AML-193 (cell line): ENCODE measurements around the gene NT5C1B.

ENCODE experiments used
- DNase-seq, 2 experiments: peaks; one replicate each; lab custom pipeline; 2025; lab: John Stamatoyannopoulos, UW

Gene NT5C1B

GRCh38 chr2:18599509-18600254 lies 10.3 kb upstream of the NT5C1B start:
- no peak for DNase-seq

GRCh38 chr2:18598848-18599484 lies 9.6 kb upstream of the NT5C1B start:
- DNase-seq = no peak

- no peak for DNase-seq
Measured at GRCh38 chr2:18597618-18598017, 8.2 kb upstream of the NT5C1B start.

GRCh38 chr2:18596993-18597392 lies 7.6 kb upstream of the NT5C1B start:
- no peak for DNase-seq

- no peak for DNase-seq
Measured at GRCh38 chr2:18593496-18593895, 4.1 kb upstream of the NT5C1B start.

DNA sequence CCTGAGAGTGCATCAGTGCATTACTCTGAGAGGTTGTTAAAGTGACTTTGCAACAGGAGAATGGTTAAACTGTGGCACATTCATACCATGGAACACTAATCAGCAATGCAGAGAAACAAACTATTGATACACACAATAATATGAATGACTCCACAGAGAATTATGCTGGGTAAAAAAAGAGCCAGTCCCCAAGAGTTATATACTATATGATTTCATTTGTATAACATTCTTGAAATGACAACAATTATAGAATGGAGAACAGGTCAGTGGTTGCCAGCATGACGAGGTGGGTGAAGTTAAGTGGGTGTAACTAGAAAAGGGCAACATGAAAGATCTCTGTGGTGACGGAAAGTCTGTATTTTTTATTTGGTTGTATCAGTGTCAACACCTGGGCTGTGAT lies 3.0 kb upstream of the NT5C1B start:
- no peak for DNase-seq

DNA sequence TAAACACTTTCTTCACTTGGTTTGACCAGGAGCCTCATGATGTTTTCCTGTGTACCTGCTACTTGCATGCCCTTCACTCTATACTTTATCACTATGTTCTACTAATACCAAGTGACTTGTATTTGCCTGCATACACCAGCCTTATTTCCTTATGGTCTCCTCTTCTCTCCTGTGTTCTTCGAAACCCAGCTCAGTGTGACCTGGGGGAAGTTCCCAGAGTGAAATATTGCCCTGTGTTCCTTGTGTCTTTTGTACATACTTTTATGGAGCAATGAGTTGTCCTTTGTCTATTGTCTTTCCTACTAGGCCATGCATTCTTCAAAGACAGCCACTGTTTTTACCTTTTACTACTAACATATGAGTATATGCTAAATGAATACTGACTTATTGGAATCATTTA lies 567 bp downstream of the NT5C1B start:
- DNase-seq = no peak

DNA sequence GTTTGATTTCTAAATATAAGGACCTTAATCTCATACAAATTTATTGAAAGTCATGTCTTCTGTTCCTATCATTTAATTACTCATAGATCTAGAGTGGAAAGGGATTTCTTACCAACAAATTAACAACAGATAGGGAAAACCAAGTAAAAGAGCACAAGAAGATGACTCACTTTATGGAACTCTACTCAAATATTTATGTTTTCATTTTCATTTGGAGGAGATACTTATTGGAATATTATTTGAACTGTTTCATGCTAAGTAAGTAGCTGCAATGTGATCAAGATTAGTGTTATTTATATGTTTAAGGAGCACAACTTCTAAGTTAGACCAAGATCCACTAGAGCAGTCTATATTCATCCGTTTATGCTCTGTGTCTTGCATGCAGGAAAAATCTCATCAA lies 1.3 kb downstream of the NT5C1B start:
- no peak for DNase-seq

GRCh38 chr2:18585526-18585925 lies 3.8 kb downstream of the NT5C1B start:
- DNase-seq = no peak

GRCh38 chr2:18584608-18584954 lies 4.8 kb downstream of the NT5C1B start:
- DNase-seq = no peak

DNA sequence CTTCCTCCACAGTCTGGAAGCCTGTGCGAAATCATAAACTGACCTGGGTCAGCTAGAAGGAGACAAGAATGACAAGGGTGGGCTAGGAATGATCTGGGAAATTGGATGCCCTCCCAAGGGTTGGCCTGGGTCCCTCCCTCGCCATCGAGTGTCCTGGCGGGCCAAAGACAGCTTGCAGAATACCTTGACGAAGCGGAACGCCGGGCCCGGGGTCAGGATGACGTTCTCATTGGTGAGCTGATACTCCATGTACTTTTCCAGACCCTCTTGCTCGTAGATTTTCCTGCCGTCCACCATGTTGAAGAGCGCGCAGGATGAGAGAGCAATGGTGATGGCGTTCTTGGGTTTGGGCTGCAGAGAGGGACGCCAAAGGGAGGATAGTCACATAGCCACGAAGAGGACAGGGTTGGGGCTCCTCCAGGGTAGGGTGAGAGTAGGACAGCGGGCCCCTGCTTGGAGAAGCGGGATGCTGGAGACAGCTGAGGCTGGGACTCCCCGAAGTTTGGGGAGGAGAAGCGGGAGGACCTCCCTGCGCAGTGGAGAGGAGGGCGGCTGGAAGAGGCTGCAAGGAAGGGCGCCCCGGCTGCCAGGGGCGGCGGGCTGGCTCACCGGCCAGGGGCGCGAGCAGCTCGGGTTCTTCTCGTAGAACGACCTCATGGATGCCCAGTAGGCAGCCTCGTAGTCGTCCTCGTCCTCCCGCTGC lies 5.3 kb downstream of the NT5C1B start:
- no peak for DNase-seq

DNA sequence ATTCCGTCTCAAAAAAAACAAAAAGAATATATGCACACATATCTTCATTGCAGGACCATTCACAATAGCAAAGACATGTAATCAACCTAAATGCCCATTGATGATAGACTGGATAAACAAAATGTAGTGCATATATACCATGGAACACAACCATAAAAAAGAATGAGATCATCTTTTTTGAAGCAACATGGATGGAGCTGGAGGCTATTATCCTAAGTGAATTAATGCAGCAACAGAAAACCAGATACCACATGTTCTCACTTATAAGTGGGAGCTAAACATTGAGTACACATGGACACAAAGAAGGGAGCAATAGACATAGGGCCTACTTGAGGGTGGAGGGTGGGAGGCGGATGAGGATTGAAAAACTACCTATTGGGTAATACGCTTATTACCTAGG lies 8.8 kb downstream of the NT5C1B start:
- DNase-seq = no peak

DNA sequence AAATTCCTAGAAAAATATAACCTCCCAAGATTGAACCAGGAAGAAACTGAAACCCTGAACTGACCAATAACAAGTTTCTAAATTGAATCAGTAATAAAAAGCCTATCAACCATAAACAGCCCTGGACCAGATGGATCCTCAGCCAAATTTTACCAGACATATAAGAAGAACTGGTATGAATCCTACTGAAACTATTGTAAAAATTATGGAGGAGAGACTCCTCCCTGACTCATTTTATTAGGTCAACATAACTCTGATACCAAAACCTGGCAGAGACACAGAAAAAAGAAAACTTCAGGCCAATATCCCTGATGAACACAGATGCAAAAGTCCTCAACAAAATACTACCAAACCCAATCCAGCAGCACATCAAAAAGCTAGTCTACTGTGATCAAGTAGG lies 11.3 kb downstream of the NT5C1B start:
- DNase-seq = no peak

DNA sequence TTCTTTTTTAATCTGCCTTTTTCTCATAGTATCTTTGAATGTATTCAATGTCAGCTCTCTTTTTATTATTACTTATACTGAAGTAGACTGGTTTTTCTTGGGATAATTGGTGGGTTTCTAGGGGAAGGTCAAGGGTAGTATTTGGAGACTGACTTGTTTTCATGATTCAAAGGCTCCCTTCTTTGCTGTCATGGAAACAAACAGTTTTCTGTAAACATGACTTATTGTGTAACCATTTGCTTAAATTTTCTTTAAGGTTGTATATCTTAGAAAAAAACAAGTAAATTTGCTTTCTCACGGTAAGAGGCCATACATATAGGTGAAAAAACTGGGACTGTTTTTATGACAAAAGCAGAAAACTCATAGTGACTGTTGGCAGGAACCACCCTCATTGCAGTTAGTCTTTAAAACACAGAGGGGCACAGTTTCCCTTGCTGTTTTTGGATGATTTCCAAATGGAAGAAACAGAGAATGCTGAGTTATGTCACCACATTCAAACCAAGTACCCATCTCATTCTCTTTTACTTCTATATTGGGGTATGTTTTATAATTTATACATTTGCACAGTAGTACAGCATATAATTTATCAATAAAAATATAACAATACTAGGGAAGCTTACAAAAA lies 23.1 kb downstream of the NT5C1B start:
- no peak for DNase-seq

GRCh38 chr2:18560797-18561085 lies 28.6 kb downstream of the NT5C1B start:
- DNase-seq = no peak

DNA sequence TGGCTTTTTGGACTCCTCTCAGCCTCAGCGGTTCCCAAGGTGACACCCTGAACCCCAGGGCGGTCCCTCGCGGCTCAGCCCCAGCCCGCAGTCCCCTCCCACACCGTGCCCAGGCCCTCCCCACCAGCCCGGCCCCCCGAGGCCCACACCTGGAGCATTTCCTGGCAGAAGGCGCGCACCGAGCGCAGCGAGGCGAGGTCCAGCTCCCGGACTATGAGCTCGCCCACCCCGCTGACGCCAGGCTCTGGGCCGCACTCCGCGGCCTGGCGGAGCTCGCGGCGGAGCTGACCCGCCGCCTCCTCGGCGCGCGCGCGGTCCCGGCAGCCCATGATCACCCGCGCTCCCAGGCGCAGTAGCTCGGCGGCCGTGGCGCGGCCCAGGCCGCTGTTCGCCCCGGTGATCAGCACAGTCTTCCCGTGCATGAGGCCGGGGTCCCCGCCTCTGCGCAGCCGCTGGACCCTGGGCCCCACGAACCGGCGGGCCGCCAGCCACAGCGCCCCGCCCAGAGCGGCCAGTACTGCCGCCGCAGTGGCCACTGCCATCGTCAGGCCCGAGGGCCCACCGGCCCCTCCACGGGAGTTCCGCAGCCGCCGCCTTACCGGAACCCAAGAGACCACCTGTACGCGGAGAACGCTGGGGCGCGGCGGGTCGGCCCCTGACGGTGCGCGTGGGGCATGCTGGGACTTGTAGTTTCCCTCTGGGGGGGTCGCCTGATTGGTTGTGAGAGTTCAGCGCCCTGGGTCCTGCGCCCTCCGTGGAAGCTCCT lies 29.2 kb downstream of the NT5C1B start, which contains the start of gene RDH14:
RDH14 (minus strand) TSS at position 623 of the 766 bp plus-strand sequence; CDS start at position 542, 81 bp downstream.
- DNase-seq = peak; percentile 82 to 83

DNA sequence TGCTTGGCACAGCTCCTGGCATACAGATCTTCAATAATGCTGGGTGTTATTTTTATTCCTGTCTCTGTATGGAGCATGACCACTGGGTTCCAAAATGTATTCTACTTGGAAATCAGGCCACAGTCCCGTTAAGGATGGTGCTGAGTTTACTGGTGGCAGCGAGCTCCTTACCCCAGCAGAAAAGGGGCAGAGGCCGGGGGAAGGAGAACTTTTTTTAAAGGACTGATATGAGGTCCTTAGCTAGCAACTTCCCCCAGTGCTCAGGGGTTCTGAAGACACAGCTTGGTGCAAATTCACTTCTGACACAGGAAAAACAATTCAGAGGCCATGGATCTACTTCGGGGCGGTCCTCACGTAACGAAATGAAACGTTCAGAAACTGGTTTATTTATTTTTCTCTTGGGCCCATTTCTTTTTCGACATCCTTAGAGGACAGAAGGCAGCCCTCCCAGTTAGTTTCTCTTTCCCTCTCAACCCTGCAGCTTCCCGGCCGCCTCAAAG lies 29.8 kb downstream of the NT5C1B start:
- peak in 1 of 2 experiments; percentile 42 for DNase-seq

DNA sequence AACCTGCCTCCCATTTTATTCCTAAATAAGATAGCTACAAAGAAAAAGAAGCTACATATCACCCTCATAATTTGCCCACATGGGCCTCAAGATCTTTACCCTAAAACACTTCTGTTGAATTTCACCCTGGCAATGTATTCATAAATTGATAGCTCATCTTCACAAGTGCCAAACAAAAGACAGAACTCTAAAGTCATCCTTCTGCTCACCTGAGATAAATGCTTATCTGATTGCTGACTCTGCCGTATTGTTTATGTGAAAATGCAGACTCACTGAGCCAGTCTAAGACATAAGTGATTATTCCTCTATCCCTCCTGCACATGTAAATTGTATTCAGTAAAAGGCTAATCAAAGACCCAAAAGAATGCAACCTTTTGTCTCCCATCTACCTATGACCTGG lies 30.9 kb downstream of the NT5C1B start:
- no peak for DNase-seq

DNA sequence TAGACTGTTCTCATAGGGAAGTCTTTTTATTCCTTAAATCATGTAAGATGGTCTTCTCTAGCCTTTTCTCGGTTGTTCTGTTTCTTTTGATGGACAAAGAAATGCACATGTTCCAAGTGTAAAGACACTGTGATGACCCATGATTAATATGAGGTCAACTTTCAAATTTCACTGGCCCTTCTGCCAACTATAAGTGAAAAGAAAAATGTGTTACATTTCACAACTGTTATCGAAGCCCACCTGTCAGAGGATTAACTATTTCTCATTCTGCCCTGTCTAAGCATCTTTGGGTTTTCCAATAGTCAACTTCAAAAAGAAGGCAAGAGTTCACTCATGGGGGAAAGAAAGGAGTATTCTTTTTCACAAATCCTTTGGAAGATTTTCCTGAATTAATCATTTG lies 32.2 kb downstream of the NT5C1B start:
- DNase-seq = no peak

DNA sequence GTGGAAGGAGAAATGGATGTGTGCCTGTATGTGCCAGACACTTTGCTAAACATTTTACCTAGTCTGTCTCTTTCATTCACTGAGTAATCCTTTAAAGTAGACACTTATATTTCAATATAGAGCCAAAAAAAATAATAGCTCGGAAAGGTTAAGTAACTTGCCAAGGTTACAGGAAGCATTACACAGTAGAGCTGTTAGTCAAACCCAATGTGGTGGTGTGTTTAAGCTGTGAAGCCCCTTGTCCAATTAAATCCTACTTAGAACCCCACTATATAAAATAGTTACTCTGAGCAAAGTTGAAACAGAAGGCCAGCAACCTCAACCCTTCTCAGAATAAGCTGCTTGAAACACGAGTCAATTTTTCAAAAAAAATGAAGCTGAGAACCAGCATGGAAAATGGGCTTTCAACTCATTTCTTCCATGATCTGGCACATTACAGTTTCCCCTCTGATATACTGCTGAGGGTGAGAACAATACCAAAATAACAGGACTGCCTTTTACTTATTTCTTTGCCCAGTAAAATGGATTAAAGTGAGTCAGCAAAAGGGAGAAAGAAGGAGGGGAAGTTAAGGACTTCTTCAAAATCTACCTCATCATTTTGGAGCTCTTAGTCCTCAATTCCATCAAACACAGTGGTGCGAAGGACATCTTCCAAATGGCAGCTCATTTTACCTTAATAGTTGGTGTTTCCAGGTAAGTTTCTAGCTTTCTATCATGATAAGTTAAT lies 36.9 kb downstream of the NT5C1B start:
- DNase-seq = no peak

DNA sequence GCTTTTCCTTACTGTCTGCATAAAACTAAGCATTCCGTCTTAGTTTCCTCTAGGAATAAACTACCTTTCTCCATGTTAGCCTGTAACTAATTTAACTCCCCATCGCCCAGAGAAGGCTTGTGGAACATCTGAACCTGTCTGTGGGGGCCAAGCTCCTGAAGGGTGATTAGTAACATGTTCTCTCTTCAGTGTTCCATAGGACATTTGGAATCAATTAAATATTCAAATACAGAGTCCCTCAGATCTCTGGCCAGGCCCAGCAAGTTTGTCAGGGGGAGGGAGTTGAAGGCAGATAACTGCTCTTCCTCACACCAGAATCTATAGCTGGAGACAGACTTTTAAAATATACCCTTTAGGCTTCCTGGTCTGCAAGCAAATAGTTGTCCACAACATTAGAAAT lies 37.7 kb downstream of the NT5C1B start:
- DNase-seq = no peak
